Measurements from ENCODE around the gene NCOA1. TPM values are rescaled to one million over a fixed set of nuclear protein-coding genes. Genes with fewer than 3 reads are reported as not detected.

The NCOA1 gene
- total RNA-seq, 1 donor from 2014 or later = 11.0 TPM

DNA sequence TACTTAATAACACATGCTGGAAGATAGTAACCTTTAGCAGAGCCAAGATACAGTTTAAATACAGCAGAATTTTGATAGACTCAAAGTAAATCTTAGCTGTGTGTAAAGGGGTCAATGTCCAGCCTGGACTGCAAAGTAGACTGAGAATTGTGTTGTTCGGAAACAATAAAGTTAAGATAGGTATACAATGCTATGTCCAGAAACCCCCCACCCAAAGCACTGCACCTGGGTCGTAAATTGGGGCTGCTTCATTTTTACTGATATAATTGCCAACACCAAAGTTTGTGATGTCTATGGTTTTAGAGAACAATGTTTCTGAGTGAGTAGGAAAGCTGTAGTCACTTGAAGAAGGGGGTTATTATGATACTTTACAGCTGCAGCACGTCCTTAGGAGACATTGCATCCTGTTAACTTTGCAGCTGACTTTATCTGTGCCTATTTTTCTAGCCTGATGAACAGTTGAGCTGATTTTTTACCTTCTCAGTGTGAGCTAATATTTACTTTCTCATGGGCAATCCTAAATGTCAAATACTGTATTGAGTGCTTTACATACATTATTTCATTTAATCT lies 4.3 kb upstream of the NCOA1 start:
- no peak for TF ChIP-seq CTCF (conservative IDR thresholded peaks at IDR 0.05; ENCODE audit: low read depth, low read length)

DNA sequence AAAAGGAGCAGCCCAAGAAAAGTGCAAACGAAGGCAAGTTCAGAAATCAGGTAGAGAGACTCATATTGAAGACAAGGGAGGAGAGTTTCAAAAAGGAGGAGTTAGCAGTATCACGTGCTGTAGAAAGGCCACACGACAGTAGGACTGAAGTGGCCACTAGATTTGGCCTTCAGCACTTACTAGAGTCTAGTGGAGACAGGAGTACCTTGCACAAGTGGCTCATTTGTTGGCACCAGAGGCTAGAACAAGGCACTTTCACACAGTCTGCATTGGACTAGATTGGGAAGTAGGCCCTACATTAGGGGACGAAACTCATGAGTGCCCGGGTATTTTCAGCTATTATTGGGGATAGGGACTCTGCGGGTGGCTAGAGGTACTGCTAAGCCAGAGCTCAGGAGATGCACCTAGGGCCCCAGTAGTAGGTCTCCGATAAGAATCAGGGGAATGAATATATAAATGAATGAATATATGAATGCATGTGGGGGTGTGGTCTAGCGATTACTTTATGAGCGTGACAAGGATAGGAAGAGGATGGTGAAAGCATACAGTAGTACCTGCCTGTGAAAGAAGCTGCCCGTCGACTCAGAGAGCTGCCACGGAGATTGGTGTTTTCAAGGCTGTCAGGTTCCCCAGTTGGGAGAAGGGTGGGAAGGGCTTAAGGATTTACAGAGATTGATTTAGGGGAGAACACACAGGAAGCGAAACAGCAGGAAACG lies 1.4 kb upstream of the NCOA1 start:
- DNase-seq (ENCODE audit: low read depth) = no peak
- no peak overlapping the region for H3K4me3 ChIP-seq (ENCODE audit: low read depth, low read length)
- no peak for TF ChIP-seq CTCF (conservative IDR thresholded peaks at IDR 0.05; ENCODE audit: low read depth, low read length)

More for the DNA sequence above, 4.3 kb upstream of the NCOA1 start:
- no peak for DNase-seq (ENCODE audit: low read depth)
- H3K4me3 ChIP-seq (ENCODE audit: low read depth, low read length) = no peak overlapping the region

- no peak for DNase-seq (ENCODE audit: low read depth)
- no peak for TF ChIP-seq CTCF (conservative IDR thresholded peaks at IDR 0.05; ENCODE audit: low read depth, low read length)
- peak overlapping the region; percentile 60 for H3K4me3 ChIP-seq (ENCODE audit: low read depth, low read length)
These were observed 819 bp upstream of the NCOA1 start for GRCh38 chr2:24490181-24490689.

- no peak for DNase-seq (ENCODE audit: low read depth)
- H3K4me3 ChIP-seq (ENCODE audit: low read depth, low read length) = peak overlapping the region; percentile 79
These were observed 727 bp downstream of the NCOA1 start for GRCh38 chr2:24491542-24492420.

GRCh38 chr2:24492421-24493279 lies 1.6 kb downstream of the NCOA1 start:
- no peak for DNase-seq (ENCODE audit: low read depth)
- TF ChIP-seq CTCF (conservative IDR thresholded peaks at IDR 0.05; ENCODE audit: low read depth, low read length) = no peak
- peak overlapping the region; percentile 79 for H3K4me3 ChIP-seq (ENCODE audit: low read depth, low read length)

More at GRCh38 chr2:24491542-24492420, 727 bp downstream of the NCOA1 start:
- TF ChIP-seq CTCF (conservative IDR thresholded peaks at IDR 0.05; ENCODE audit: low read depth, low read length) = no peak

DNA sequence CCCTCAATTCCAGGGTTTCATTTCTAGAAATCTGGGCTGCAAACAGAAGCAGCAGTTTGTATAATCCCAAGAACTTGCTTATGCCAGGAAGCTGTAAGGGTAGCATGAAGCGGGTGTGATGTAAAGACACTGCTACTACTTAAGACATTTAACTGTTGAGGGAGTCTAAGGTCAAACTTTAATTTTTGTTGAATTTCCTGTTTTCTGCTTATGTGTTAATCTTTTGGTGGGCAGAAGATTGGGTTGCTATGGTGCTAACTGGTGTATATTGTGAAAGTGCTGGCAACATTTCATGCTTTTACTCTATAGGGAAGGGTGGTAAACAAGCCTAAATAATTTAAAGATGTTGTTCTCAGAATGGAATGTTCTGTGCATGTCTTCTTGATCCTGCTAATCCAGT lies 2.7 kb downstream of the NCOA1 start:
- no peak for DNase-seq (ENCODE audit: low read depth)
- TF ChIP-seq CTCF (conservative IDR thresholded peaks at IDR 0.05; ENCODE audit: low read depth, low read length) = no peak
- H3K4me3 ChIP-seq (ENCODE audit: low read depth, low read length) = no peak overlapping the region

Measured in epithelial cell of proximal tubule (primary cell).